HCT116 (cell line): Measurements from ENCODE around the gene GOSR1. TPM values are rescaled to one million over a fixed set of nuclear protein-coding genes. Genes with fewer than 3 reads are reported as not detected.

Source experiments
- ATAC-seq: fragments of 200-7000 bp; cut with Tn5 transposase; 2 replicates; pipeline ENCODE4 v1.9.1; 2020; ENCODE audit warnings: mild to moderate bottlenecking, moderate library complexity
- BruUV-seq: library from RNA; stranded (reverse); fragments of 400-500 nt; replicated peaks from 2 replicates; lab custom pipeline; 2021; lab: Mats Ljungman, UMichigan
- CTCF ChIA-PET: fragments of 300-600 bp; sonication (Branson Sonifier 250); formaldehyde crosslinking; loops from one replicate; lab custom pipeline; 2021; ENCODE audit warnings: antibody characterized with exemption; lab: Charles Lee
- POLR2A ChIA-PET: fragments of 300-600, 350-600 bp; sonication (Branson Sonifier 250); formaldehyde crosslinking; loops from one replicate; lab custom pipeline; 2021; ENCODE audit warnings: antibody characterized with exemption; lab: Charles Lee
- RAD21 ChIA-PET, 2 experiments: fragments of 300-600 bp; sonication (Branson Sonifier 250); formaldehyde crosslinking; loops; one replicate each; lab custom pipeline; 2023; ENCODE audit warnings: low total read pairs in 2 of 2; ENCODE audit not compliant: uncharacterized antibody in 2 of 2, unreplicated experiment in 2 of 2, low non-redundant PET in 1 of 2; lab: Charles Lee
- DNase-seq: peaks from one replicate; pipeline ENCODE4 v3.0.0-alpha.2; 2010; ENCODE audit warnings: low read depth, low spot score
- H2AFZ ChIP-seq: fragments of 200-600 bp; shearing (Covaris generic), sonication (generic); 2 replicates; pipeline ENCODE4 v1.6.1; 2017; ENCODE audit warnings: low read depth, mixed run types, mixed read lengths, antibody characterized with exemption, low read length; ENCODE audit not compliant: poor library complexity, severe bottlenecking
- H3K27ac ChIP-seq: 2 replicates; pipeline ENCODE4 v1.5.1; 2012; ENCODE audit warnings: low read depth, low read length
- H3K27me3 ChIP-seq: fragments of 200-600 bp; sonication (generic); 2 replicates; pipeline ENCODE4 v1.6.1; 2016; ENCODE audit warnings: mixed run types, low read length, mixed read lengths; ENCODE audit not compliant: insufficient read depth
- H3K36me3 ChIP-seq, 2 experiments: fragments of 200-500 bp in 1 of 2; fragments of 200-600 bp in 1 of 2; sonication (Bioruptor generic) in 1 of 2; sonication (generic) in 1 of 2; 2 replicates each; pipeline versions ENCODE4 v1.5.1 to v1.6.1; 2014 to 2016; ENCODE audit warnings: low read length in 2 of 2, inconsistent platforms in 1 of 2, mixed read lengths in 1 of 2, mixed run types in 1 of 2; ENCODE audit not compliant: insufficient read depth in 2 of 2, control insufficient read depth in 1 of 2
- H3K4me1 ChIP-seq, 2 experiments: fragments of 200-600 bp in 1 of 2; sonication (generic) in 1 of 2; 2 replicates each; pipeline versions ENCODE4 v1.5.1 to v1.6.1; 2012 to 2017; ENCODE audit warnings: low read length in 2 of 2, inconsistent platforms in 1 of 2, mild to moderate bottlenecking in 1 of 2, mixed read lengths in 1 of 2, mixed run types in 1 of 2, moderate library complexity in 1 of 2; ENCODE audit not compliant: insufficient read depth in 2 of 2, control insufficient read depth in 1 of 2
- H3K4me2 ChIP-seq: fragments of 200-600 bp; sonication (generic); 2 replicates; pipeline ENCODE4 v1.6.1; 2017; ENCODE audit warnings: mixed run types, low read length, mixed read lengths
- H3K4me3 ChIP-seq, 2 experiments: fragments of 200-600 bp in 1 of 2; sonication (generic) in 1 of 2; replicated peaks in 1 of 2; 2 replicates each; pipeline ENCODE4 v1.5.1; 2011 to 2016; ENCODE audit warnings: low read length in 2 of 2, control low read depth in 1 of 2, low read depth in 1 of 2, mild to moderate bottlenecking in 1 of 2, mixed read lengths in 1 of 2, mixed run types in 1 of 2
- H3K79me2 ChIP-seq: fragments of 200-600 bp; sonication (generic); 2 replicates; pipeline ENCODE4 v1.6.1; 2017; ENCODE audit warnings: mild to moderate bottlenecking, mixed run types, low read length, moderate library complexity, mixed read lengths; ENCODE audit not compliant: insufficient read depth
- H3K9ac ChIP-seq: fragments of 200-600 bp; sonication (generic); 2 replicates; pipeline ENCODE4 v1.6.1; 2016; ENCODE audit warnings: low read length, mixed read lengths
- H3K9me2 ChIP-seq: fragments of 200-600 bp; sonication (generic), shearing (Covaris generic); 2 replicates; pipeline ENCODE4 v1.6.1; 2017; ENCODE audit warnings: mixed run types, mild to moderate bottlenecking, moderate library complexity; ENCODE audit not compliant: insufficient read depth
- H3K9me3 ChIP-seq, 2 experiments: fragments of 200-500 bp in 1 of 2; fragments of 200-600 bp in 1 of 2; sonication (Bioruptor generic) in 1 of 2; sonication (generic) in 1 of 2; 2 replicates each; pipeline ENCODE4 v1.6.1; 2014 to 2017; ENCODE audit warnings: low read length in 2 of 2, mixed read lengths in 2 of 2, inconsistent platforms in 1 of 2, low read depth in 1 of 2, mild to moderate bottlenecking in 1 of 2, mixed run types in 1 of 2, moderate library complexity in 1 of 2; ENCODE audit not compliant: control insufficient read depth in 1 of 2, insufficient read depth in 1 of 2
- H4K20me1 ChIP-seq: fragments of 200-600 bp; sonication (generic), shearing (Covaris generic); 2 replicates; pipeline ENCODE4 v1.6.1; 2017; ENCODE audit warnings: mixed run types, mild to moderate bottlenecking, moderate library complexity; ENCODE audit not compliant: insufficient read depth
- ATF3 ChIP-seq: IDR thresholded peaks from 2 replicates; pipeline ENCODE4 v1.6.1; 2012
- CBX3 ChIP-seq: IDR thresholded peaks from 2 replicates; pipeline ENCODE4 v1.6.1; 2012; ENCODE audit warnings: low read depth
- ELF1 ChIP-seq: IDR thresholded peaks from 2 replicates; pipeline ENCODE4 v1.6.1; 2012; ENCODE audit warnings: low read depth, borderline replicate concordance
- EZH2 ChIP-seq: fragments of 200-600 bp; sonication (generic); IDR thresholded peaks from 2 replicates; pipeline ENCODE4 v1.6.1; 2017; ENCODE audit warnings: antibody characterized with exemption, mixed run types
- FOSL1 ChIP-seq: IDR thresholded peaks from 2 replicates; pipeline ENCODE4 v1.6.1; 2012; ENCODE audit warnings: low read depth
- JUND ChIP-seq: IDR thresholded peaks from 2 replicates; pipeline ENCODE4 v1.6.1; 2012
- POLR2AphosphoS5 ChIP-seq: IDR thresholded peaks from 2 replicates; pipeline ENCODE4 v1.6.1; 2011; ENCODE audit warnings: mild to moderate bottlenecking, low read depth, low read length, moderate library complexity
- RAD21 ChIP-seq: IDR thresholded peaks from 2 replicates; pipeline ENCODE4 v1.6.1; 2012; ENCODE audit warnings: low read depth, mild to moderate bottlenecking
- SIN3A ChIP-seq: IDR thresholded peaks from 2 replicates; pipeline ENCODE4 v1.6.1; 2012; ENCODE audit warnings: low read depth
- SP1 ChIP-seq: IDR thresholded peaks from 2 replicates; pipeline ENCODE4 v1.6.1; 2012; ENCODE audit warnings: low read depth
- SRF ChIP-seq: IDR thresholded peaks from 2 replicates; pipeline ENCODE4 v1.6.1; 2012; ENCODE audit warnings: low read depth
- TCF7L2 ChIP-seq: IDR thresholded peaks from 2 replicates; pipeline ENCODE4 v1.7.0; 2011; ENCODE audit warnings: borderline replicate concordance, inconsistent platforms; ENCODE audit not compliant: insufficient read depth, insufficient read length; ENCODE audit errors: extremely low read depth
- YY1 ChIP-seq: IDR thresholded peaks from 2 replicates; pipeline ENCODE4 v1.6.1; 2011; ENCODE audit warnings: low read length, low read depth, moderate library complexity, mild to moderate bottlenecking; ENCODE audit not compliant: insufficient replicate concordance; ENCODE audit errors: extremely low read depth
- ZBTB33 ChIP-seq: IDR thresholded peaks from 2 replicates; pipeline ENCODE4 v1.6.1; 2011; ENCODE audit warnings: mild to moderate bottlenecking, low read length, moderate library complexity; ENCODE audit not compliant: insufficient replicate concordance; ENCODE audit errors: extremely low read depth
- ZFX ChIP-seq: fragments of 450-650 bp; IDR thresholded peaks from 2 replicates; pipeline ENCODE4 v1.6.1; 2017
- ZNF274 ChIP-seq: fragments of 200-500 bp; sonication (Bioruptor generic); IDR thresholded peaks from 2 replicates; pipeline ENCODE4 v1.6.1; 2014; ENCODE audit warnings: mild to moderate bottlenecking, low read depth, low read length, inconsistent platforms
- intact Hi-C: fragments of 100-400 bp; cut with micrococcal nuclease; formaldehyde crosslinking; loops from 2 replicates; pipeline ENCODE4 v1.10.0; 2022
- total RNA-seq: library from RNA; stranded (reverse); gene quantifications from one replicate; pipeline ENCODE4 v1.2.1, GENCODE V29; 2021; ENCODE audit not compliant: unreplicated experiment
- TF ChIP-seq, protein P1 (sequence below): IDR thresholded peaks from 2 replicates; pipeline ENCODE4 v1.6.1; 2012
- TF ChIP-seq, protein P2 (sequence below), 3 experiments: fragments of 200-600 bp in 1 of 3; sonication (generic) in 1 of 3; IDR thresholded peaks in 2 of 3; conservative IDR thresholded peaks in 1 of 3; 2 replicates each; pipeline ENCODE4 v1.5.1; 2012 to 2017; ENCODE audit warnings: low read depth in 2 of 3, low read length in 2 of 3, antibody characterized with exemption in 1 of 3, borderline replicate concordance in 1 of 3, control low read depth in 1 of 3, mild to moderate bottlenecking in 1 of 3, mixed read lengths in 1 of 3, mixed run types in 1 of 3, moderate library complexity in 1 of 3; ENCODE audit not compliant: insufficient read depth in 1 of 3

GOSR1 gene
- total RNA-seq, 1 experiment from 2014 or later, result 48.8 TPM

GRCh38 chr17:30482555-30482954 is 5.3 kb downstream of the GOSR1 start:
- Histone ChIP-seq H3K9me2 (no peaks in the 10 kb centered on the region), H3K36me3 (peaks cover 36 to 39% of the 10 kb centered on the region in 2 experiments)

More at GRCh38 chr17:30482555-30482954, 5.3 kb downstream of the GOSR1 start:
- ChIA-PET RAD21 (no interaction called here), POLR2A (no interaction called here), CTCF (no interaction called here)
- H3K4me3 ChIP-seq, result no peak overlapping the region
- ATAC-seq (no peak), DNase-seq (no peak)
- intact Hi-C loops, result no loop called here
- H3K9me3 ChIP-seq, result no peaks in the 10 kb centered on the region
- no peak overlapping the region for H3K27ac ChIP-seq
- H3K4me1 ChIP-seq, result peaks cover 0 to 5% of the 10 kb centered on the region in 2 experiments; a peak in 3 of 4 replicates
- H3K9ac ChIP-seq, result no peak overlapping the region
- BruUV-seq, result no TSS peak
- H3K79me2 ChIP-seq, result peaks cover 55% of the 10 kb centered on the region
- H4K20me1 ChIP-seq, result peaks cover 11% of the 10 kb centered on the region; the same call in 1 of the 2 replicates
- TF ChIP-seq, protein P1, sequence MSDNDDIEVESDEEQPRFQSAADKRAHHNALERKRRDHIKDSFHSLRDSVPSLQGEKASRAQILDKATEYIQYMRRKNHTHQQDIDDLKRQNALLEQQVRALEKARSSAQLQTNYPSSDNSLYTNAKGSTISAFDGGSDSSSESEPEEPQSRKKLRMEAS, result no peak
- TF ChIP-seq JUND (no peak), SP1 (no peak), SRF (no peak), ZNF274 (no peak), ATF3 (no peak), POLR2AphosphoS5 (no peak), YY1 (no peak), ELF1 (no peak), SIN3A (no peak), ZBTB33 (no peak), RAD21 (no peak), FOSL1 (no peak), TCF7L2 (no peak), ZFX (no peak), EZH2 (no peak), CBX3 (no peak)
- TF ChIP-seq, protein P2, sequence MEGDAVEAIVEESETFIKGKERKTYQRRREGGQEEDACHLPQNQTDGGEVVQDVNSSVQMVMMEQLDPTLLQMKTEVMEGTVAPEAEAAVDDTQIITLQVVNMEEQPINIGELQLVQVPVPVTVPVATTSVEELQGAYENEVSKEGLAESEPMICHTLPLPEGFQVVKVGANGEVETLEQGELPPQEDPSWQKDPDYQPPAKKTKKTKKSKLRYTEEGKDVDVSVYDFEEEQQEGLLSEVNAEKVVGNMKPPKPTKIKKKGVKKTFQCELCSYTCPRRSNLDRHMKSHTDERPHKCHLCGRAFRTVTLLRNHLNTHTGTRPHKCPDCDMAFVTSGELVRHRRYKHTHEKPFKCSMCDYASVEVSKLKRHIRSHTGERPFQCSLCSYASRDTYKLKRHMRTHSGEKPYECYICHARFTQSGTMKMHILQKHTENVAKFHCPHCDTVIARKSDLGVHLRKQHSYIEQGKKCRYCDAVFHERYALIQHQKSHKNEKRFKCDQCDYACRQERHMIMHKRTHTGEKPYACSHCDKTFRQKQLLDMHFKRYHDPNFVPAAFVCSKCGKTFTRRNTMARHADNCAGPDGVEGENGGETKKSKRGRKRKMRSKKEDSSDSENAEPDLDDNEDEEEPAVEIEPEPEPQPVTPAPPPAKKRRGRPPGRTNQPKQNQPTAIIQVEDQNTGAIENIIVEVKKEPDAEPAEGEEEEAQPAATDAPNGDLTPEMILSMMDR (IDR thresholded peaks at IDR 0.05 in 2 of 3, conservative IDR thresholded peaks at IDR 0.05 in 1 of 3; ENCODE audit: borderline replicate concordance in 1 of 3, insufficient read depth in 1 of 3, low read depth in 2 of 3, low read length in 2 of 3), result no peak
- no peak overlapping the region for H2AFZ ChIP-seq
- no peak overlapping the region for H3K4me2 ChIP-seq
- H3K27me3 ChIP-seq, result no peaks in the 10 kb centered on the region
